Rectal smooth muscle tissue (tissue), 1 donor: ENCODE results near the gene KCNJ6.
A peak's percentile ranks its signal among the peaks of the same experiment; 100 is the strongest.
"Not testable (repeated sequence)": the region's sequence is repeated elsewhere in the genome, so short reads cannot be mapped to it uniquely, and the experiment has no call there.

Experiments used
- H3K27ac ChIP-seq: one replicate; pipeline ENCODE4 v1.7.0; 2013; ENCODE audit warnings: low read depth, low read length, inconsistent platforms
- H3K27me3 ChIP-seq: one replicate; pipeline ENCODE4 v1.7.0; 2013; ENCODE audit warnings: low read length; ENCODE audit not compliant: control insufficient read depth, insufficient read depth
- H3K36me3 ChIP-seq: one replicate; pipeline ENCODE4 v1.7.0; 2013; ENCODE audit warnings: low read length; ENCODE audit not compliant: control insufficient read depth, insufficient read depth
- H3K4me1 ChIP-seq: one replicate; pipeline ENCODE4 v1.7.0; 2013; ENCODE audit warnings: low read length; ENCODE audit not compliant: control insufficient read depth, insufficient read depth
- H3K4me3 ChIP-seq: one replicate; pipeline ENCODE4 v1.7.0; 2013; ENCODE audit warnings: low read length
- H3K9ac ChIP-seq: one replicate; pipeline ENCODE4 v1.7.0; 2013; ENCODE audit warnings: low read length

KCNJ6 gene

DNA sequence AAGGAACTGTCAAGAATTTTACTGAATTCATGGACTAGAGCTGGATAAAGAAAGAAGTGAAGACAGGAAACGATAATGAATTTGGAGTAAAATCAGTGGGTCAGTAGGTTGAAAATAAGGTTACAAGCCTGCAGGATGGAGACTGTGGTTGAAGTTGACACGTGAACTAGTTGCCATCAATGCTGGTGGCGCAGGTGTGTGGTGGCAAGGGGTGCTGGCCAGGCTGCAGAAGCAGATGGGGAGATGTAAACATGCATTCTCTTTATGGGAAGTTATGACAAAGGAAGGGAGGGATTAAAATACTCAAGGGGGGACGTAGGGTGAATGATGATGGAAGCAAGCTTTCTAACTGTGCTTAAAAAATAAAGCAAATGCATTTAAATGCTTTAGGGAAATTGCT, 263.1 kb downstream of the KCNJ6 start:
- Histone ChIP-seq H3K27ac (no peak overlapping the region), H3K36me3 (no peaks in the 10 kb centered on the region), H3K4me1 (no peaks in the 10 kb centered on the region), H3K27me3 (peaks cover 3% of the 10 kb centered on the region), H3K9ac (no peak overlapping the region), H3K4me3 (no peak overlapping the region)

DNA sequence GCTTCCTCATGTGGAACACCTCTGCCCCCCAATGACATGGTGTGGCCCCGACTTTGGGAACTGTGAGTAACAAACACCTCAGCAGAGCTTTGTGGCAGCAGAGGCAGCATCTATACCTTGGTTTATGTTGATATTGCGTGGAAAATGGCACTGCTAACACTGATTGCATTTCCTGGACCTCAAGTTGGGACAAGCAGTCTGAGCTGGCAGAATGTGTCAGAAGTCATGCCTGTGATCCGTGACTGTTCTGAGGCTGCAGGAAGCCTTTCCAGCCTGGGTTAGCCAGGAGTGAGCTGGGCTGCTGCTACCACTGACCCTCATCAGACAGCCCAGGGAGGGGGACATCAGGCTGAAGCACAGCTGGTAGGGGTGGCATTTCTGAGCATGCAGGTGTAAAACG, 268.5 kb downstream of the KCNJ6 start:
- Histone ChIP-seq H3K27me3 (peaks cover 3% of the 10 kb centered on the region), H3K4me1 (no peaks in the 10 kb centered on the region), H3K9ac (no peak overlapping the region), H3K36me3 (no peaks in the 10 kb centered on the region), H3K4me3 (no peak overlapping the region), H3K27ac (no peak overlapping the region)

GRCh38 chr21:37646761-37647160, 269.5 kb downstream of the KCNJ6 start:
- H3K27ac ChIP-seq, H3K4me1 ChIP-seq, H3K36me3 ChIP-seq, H3K4me3 ChIP-seq, H3K9ac ChIP-seq, H3K27me3 ChIP-seq: not testable (repeated sequence)

DNA sequence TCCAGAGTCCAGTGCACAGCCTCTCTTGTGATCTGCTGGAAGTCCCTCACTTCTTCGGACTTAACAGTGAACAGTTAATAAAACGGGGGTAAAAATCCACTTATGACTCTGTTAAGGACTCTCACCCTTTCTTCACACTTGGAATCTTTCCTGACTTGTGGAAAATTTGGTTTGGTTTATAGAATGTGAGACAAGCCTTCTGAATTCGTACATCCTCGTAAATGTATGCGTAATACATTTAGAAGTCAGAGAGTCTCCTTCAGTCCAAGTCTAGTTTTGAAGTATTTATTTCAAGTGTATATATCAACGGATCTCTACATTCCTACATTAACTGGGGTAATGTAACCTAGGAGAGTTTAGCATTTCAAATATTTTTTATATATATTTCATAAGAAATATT, 270.4 kb downstream of the KCNJ6 start:
- H3K27me3 ChIP-seq, result no peaks in the 10 kb centered on the region
- H3K27ac ChIP-seq, result no peak overlapping the region
- H3K4me1 ChIP-seq, result no peaks in the 10 kb centered on the region
- H3K4me3 ChIP-seq, result no peak overlapping the region
- no peak overlapping the region for H3K9ac ChIP-seq
- H3K36me3 ChIP-seq, result no peaks in the 10 kb centered on the region

GRCh38 chr21:37644636-37645035, 271.6 kb downstream of the KCNJ6 start:
- no peaks in the 10 kb centered on the region for H3K36me3 ChIP-seq
- H3K9ac ChIP-seq, result no peak overlapping the region
- no peak overlapping the region for H3K27ac ChIP-seq
- no peaks in the 10 kb centered on the region for H3K27me3 ChIP-seq
- H3K4me3 ChIP-seq, result no peak overlapping the region
- H3K4me1 ChIP-seq, result no peaks in the 10 kb centered on the region

DNA sequence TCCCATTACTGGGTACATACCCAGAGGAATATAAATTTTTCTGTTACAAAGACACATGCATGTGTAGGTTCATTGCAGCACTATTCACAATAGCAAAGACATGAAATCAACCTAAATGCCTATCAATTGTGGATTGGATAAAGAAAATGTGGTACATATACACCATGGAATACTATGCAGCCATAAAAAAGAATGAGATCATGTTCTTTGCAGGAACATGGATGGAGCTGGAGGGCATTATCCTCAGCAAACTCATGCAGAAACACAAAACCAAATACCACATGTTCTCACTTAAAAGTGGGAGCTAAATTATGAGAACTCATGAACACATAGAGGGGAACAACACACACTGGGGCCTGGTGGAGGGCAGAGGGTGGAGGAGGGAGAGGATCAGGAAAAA, 272.4 kb downstream of the KCNJ6 start:
- not testable (repeated sequence) for H3K27me3 ChIP-seq, H3K36me3 ChIP-seq, H3K4me3 ChIP-seq, H3K9ac ChIP-seq, H3K4me1 ChIP-seq, H3K27ac ChIP-seq

DNA sequence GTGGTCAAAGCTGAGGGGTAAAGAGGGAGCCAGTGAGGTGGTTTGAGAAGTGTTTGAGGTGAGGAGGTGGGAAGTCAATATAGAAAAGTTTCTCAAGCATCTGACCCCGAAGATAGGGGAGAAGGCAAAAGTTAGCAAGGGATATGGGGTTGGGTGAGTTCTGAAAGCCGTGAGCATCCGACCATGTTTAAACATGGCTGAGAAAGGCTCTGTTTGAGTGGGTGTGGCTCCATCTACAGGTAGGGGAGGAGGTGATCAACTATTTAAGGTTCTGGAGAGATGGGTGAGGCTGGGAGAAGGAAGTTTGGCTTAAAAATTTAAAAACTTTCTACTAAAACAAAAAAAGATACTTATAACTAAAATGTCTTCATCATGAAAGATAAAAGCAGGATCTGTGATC, 273.8 kb downstream of the KCNJ6 start:
- Histone ChIP-seq H3K9ac (no peak overlapping the region), H3K4me3 (no peak overlapping the region), H3K4me1 (no peaks in the 10 kb centered on the region), H3K36me3 (no peaks in the 10 kb centered on the region), H3K27me3 (no peaks in the 10 kb centered on the region), H3K27ac (no peak overlapping the region)

DNA sequence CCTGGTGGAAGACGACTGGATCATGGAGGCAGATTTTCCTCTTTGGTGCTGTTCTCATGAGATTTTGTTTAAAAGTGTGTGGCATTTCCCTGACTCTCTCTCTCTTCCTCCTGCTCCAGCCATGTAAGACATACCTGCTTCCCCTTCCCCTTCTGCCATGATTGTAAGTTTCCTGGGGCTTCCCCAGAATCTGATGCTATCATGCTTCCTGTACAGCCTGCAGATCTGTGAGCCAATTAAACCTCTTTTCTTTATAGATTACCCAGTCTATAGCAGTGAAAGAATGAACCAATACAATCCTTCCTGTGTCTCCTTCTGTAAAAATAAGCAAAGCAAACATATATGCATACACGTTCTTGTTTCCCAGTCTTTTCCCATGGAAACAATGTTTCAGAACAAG, 276.5 kb downstream of the KCNJ6 start:
- Histone ChIP-seq H3K27me3 (no peaks in the 10 kb centered on the region), H3K27ac (no peak overlapping the region)

DNA sequence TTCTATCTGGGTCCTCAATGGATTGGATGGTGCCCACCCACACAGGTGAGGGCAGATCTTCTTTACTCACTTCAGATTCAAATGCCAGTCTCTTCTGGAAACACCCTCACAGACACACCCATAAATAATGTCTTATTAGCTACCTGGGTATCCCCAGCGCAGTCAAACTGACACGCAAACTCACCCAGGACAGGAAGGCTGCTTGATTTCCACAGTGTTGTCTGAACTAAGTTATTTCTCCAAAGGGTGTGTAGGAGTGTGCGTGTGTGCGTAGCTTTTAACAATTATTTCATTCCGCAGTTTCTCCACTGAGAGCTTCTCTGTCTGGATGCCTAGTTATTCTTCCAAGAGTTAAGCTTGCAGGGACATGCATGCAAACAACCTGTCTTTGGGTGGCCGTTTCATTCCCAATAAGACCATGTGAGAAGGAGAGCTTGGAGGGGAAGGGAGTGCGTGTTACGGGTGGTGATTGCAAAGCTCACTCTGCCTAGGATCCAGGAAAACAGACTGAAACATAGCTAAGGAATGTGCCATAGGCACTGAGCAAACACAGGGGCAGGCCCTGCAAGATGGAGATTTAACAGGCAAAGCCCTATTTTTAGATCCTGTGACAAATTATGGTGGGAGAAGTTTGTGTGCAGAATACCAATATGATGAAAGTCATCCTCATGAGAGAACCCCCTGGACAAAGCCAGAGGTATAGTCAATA, 280.0 kb downstream of the KCNJ6 start:
- Histone ChIP-seq H3K9ac (no peak overlapping the region), H3K4me3 (no peak overlapping the region), H3K36me3 (no peaks in the 10 kb centered on the region), H3K27ac (peak overlapping the region; percentile 28), H3K4me1 (peaks cover 5% of the 10 kb centered on the region), H3K27me3 (no peaks in the 10 kb centered on the region)

More for the DNA sequence above, 276.5 kb downstream of the KCNJ6 start:
- Histone ChIP-seq H3K4me1 (peaks cover 5% of the 10 kb centered on the region), H3K4me3 (no peak overlapping the region), H3K36me3 (no peaks in the 10 kb centered on the region), H3K9ac (no peak overlapping the region)

- Histone ChIP-seq H3K27ac (no peak overlapping the region), H3K27me3 (no peaks in the 10 kb centered on the region), H3K9ac (no peak overlapping the region), H3K36me3 (no peaks in the 10 kb centered on the region), H3K4me1 (no peaks in the 10 kb centered on the region), H3K4me3 (no peak overlapping the region)
Measured at GRCh38 chr21:37631319-37632117, 284.7 kb downstream of the KCNJ6 start.

- Histone ChIP-seq H3K36me3 (no peaks in the 10 kb centered on the region), H3K9ac (no peak overlapping the region), H3K4me1 (no peaks in the 10 kb centered on the region), H3K4me3 (no peak overlapping the region), H3K27me3 (no peaks in the 10 kb centered on the region), H3K27ac (no peak overlapping the region)
Measured at GRCh38 chr21:37630872-37631271, 285.4 kb downstream of the KCNJ6 start.

GRCh38 chr21:37628362-37628761, 287.9 kb downstream of the KCNJ6 start:
- no peaks in the 10 kb centered on the region for H3K27me3 ChIP-seq
- no peak overlapping the region for H3K9ac ChIP-seq
- H3K27ac ChIP-seq, result no peak overlapping the region
- H3K4me3 ChIP-seq, result no peak overlapping the region
- no peaks in the 10 kb centered on the region for H3K36me3 ChIP-seq
- H3K4me1 ChIP-seq, result no peaks in the 10 kb centered on the region

DNA sequence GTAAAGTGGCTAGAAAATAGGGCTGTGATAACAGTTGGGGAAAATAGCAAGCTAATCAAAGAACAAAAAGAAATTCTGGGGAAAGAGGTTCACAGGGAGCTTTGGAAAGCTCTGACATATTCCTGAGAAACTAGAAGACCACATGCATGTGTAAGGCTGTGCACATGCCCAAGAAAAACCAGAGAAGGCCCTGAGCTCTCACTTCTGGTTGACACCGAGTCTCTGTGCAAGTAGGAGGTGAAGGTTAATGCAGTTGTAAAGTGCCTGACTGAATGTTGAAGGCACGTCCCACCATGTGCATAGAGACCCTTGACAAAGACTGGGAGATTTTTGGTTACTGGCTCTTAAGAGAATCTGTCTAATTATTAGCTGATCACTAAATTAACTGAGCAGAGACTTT, 288.7 kb downstream of the KCNJ6 start:
- Histone ChIP-seq H3K27me3 (no peaks in the 10 kb centered on the region), H3K9ac (no peak overlapping the region), H3K4me1 (no peaks in the 10 kb centered on the region), H3K36me3 (no peaks in the 10 kb centered on the region), H3K4me3 (no peak overlapping the region), H3K27ac (no peak overlapping the region)
